NCI-H510A (cell line): ENCODE measurements around the gene SMTNL2.

ENCODE experiments used
- DNase-seq: peaks from one replicate; lab custom pipeline; 2025; lab: John Stamatoyannopoulos, UW

Gene SMTNL2

GRCh38 chr17:4584101-4584916 is at the start of gene SMTNL2:
Gene SMTNL2 (plus strand): TSS chr17:4584529. CDS start chr17:4584606, 77 bp downstream.
- DNase-seq, result no peak

GRCh38 chr17:4534928-4535666 is 49.2 kb upstream of the SMTNL2 start:
- no peak for DNase-seq

- no peak for DNase-seq
These were observed 48.6 kb upstream of the SMTNL2 start for GRCh38 chr17:4535667-4536258.

- DNase-seq, result no peak
These were observed 48.0 kb upstream of the SMTNL2 start for GRCh38 chr17:4536259-4536741.

- no peak for DNase-seq
These were observed 47.5 kb upstream of the SMTNL2 start for GRCh38 chr17:4536742-4537411.

GRCh38 chr17:4537451-4538235 is 46.7 kb upstream of the SMTNL2 start:
- DNase-seq, result no peak

- DNase-seq, result no peak
These were observed 45.9 kb upstream of the SMTNL2 start for GRCh38 chr17:4538236-4539002.

- DNase-seq, result no peak
These were observed 45.3 kb upstream of the SMTNL2 start for GRCh38 chr17:4539025-4539424.

- no peak for DNase-seq
These were observed 44.6 kb upstream of the SMTNL2 start for GRCh38 chr17:4539576-4540223.

GRCh38 chr17:4540224-4540651 is 44.1 kb upstream of the SMTNL2 start:
- DNase-seq, result no peak

- no peak for DNase-seq
These were observed 43.5 kb upstream of the SMTNL2 start for GRCh38 chr17:4540687-4541327.

- no peak for DNase-seq
These were observed 42.9 kb upstream of the SMTNL2 start for GRCh38 chr17:4541328-4542002.

- no peak for DNase-seq
These were observed 42.2 kb upstream of the SMTNL2 start for GRCh38 chr17:4542003-4542725.

GRCh38 chr17:4542726-4543191 is 41.6 kb upstream of the SMTNL2 start:
- no peak for DNase-seq

- DNase-seq, result no peak
These were observed 40.7 kb upstream of the SMTNL2 start for GRCh38 chr17:4543557-4544026.

- no peak for DNase-seq
These were observed 40.0 kb upstream of the SMTNL2 start for GRCh38 chr17:4544135-4544950.

- DNase-seq, result no peak
These were observed 39.4 kb upstream of the SMTNL2 start for GRCh38 chr17:4544951-4545216.
